HK-2 (cell line): ENCODE results near the gene SMTNL2.
"Not testable (repeated sequence)": the region's sequence is repeated elsewhere in the genome, so short reads cannot be mapped to it uniquely, and the experiment has no call there.

ENCODE experiments used
- DNase-seq: peaks from one replicate; pipeline ENCODE4 v3.0.0-alpha.2; 2018; ENCODE audit not compliant: unreplicated experiment

SMTNL2 gene

GRCh38 chr17:4585638-4585994 lies 1.3 kb downstream of the SMTNL2 start:
- DNase-seq = no peak

- no peak for DNase-seq
Observed at GRCh38 chr17:4586043-4586442, 1.7 kb downstream of the SMTNL2 start.

- DNase-seq = no peak
Observed at GRCh38 chr17:4587195-4587594, 2.9 kb downstream of the SMTNL2 start.

- no peak for DNase-seq
Observed at GRCh38 chr17:4587803-4588202, 3.5 kb downstream of the SMTNL2 start.

GRCh38 chr17:4588391-4588790 lies 4.1 kb downstream of the SMTNL2 start:
- DNase-seq = no peak

- DNase-seq = no peak
Observed at GRCh38 chr17:4588898-4589625, 4.7 kb downstream of the SMTNL2 start.

- not testable (repeated sequence) for DNase-seq
Observed at GRCh38 chr17:4590042-4590441, 5.7 kb downstream of the SMTNL2 start.

- no peak for DNase-seq
Observed at GRCh38 chr17:4590981-4591453, 6.7 kb downstream of the SMTNL2 start.

GRCh38 chr17:4591529-4591928 lies 7.2 kb downstream of the SMTNL2 start:
- DNase-seq = peak; percentile 55

- DNase-seq = no peak
Observed at GRCh38 chr17:4592240-4593005, 8.1 kb downstream of the SMTNL2 start.

- no peak for DNase-seq
Observed at GRCh38 chr17:4593021-4593421, 8.7 kb downstream of the SMTNL2 start.

GRCh38 chr17:4594406-4594805 lies 10.1 kb downstream of the SMTNL2 start:
- no peak for DNase-seq

GRCh38 chr17:4594931-4595684 lies 10.8 kb downstream of the SMTNL2 start:
- DNase-seq = no peak

- DNase-seq = not testable (repeated sequence)
Observed at GRCh38 chr17:4595685-4596342, 11.5 kb downstream of the SMTNL2 start.

GRCh38 chr17:4596636-4597380 lies 12.5 kb downstream of the SMTNL2 start:
- no peak for DNase-seq

GRCh38 chr17:4597975-4598374 lies 13.6 kb downstream of the SMTNL2 start:
- DNase-seq = no peak

GRCh38 chr17:4598776-4599504 lies 14.6 kb downstream of the SMTNL2 start:
- no peak for DNase-seq

GRCh38 chr17:4599505-4600281 lies 15.4 kb downstream of the SMTNL2 start:
- DNase-seq = no peak

- no peak for DNase-seq
Observed at GRCh38 chr17:4600563-4600962, 16.2 kb downstream of the SMTNL2 start.

GRCh38 chr17:4601326-4601725 lies 17.0 kb downstream of the SMTNL2 start:
- no peak for DNase-seq
